ENCODE measurements around the gene PGLYRP4. TPM values are rescaled to one million over a fixed set of nuclear protein-coding genes. Genes with fewer than 3 reads are reported as not detected.

PGLYRP4 gene
- total RNA-seq, 1 experiment from 2014 or later: not detected

DNA sequence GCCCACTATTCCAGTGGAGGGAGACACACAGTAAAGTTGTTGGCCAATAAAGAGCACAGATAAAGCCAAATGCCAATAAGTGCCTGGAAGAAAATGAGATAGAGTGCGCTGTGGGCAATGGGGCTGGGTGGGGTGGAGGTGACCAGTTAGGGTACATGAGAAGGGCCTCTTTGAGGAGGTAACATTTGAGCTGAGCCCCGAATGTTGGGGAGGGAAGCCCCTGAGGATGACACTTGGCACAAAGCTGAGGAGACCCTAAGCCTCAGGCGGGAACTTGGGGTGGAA lies 10.0 kb upstream of the PGLYRP4 start:
- no peak for TF ChIP-seq EZH2 (IDR thresholded peaks at IDR 0.05; ENCODE audit: borderline replicate concordance, low read depth, low read length, poor library complexity, severe bottlenecking)
- TF ChIP-seq, protein P1, sequence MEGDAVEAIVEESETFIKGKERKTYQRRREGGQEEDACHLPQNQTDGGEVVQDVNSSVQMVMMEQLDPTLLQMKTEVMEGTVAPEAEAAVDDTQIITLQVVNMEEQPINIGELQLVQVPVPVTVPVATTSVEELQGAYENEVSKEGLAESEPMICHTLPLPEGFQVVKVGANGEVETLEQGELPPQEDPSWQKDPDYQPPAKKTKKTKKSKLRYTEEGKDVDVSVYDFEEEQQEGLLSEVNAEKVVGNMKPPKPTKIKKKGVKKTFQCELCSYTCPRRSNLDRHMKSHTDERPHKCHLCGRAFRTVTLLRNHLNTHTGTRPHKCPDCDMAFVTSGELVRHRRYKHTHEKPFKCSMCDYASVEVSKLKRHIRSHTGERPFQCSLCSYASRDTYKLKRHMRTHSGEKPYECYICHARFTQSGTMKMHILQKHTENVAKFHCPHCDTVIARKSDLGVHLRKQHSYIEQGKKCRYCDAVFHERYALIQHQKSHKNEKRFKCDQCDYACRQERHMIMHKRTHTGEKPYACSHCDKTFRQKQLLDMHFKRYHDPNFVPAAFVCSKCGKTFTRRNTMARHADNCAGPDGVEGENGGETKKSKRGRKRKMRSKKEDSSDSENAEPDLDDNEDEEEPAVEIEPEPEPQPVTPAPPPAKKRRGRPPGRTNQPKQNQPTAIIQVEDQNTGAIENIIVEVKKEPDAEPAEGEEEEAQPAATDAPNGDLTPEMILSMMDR (conservative IDR thresholded peaks at IDR 0.05; ENCODE audit: low read depth, low read length): no peak
- H3K27ac ChIP-seq (ENCODE audit: low read depth, low read length, poor library complexity, severe bottlenecking): no peak overlapping the region
- no TSS peak for BruUV-seq (replicated peaks)
- no peaks in the 10 kb centered on the region for H3K4me1 ChIP-seq (ENCODE audit: insufficient read depth, low read length, poor library complexity, severe bottlenecking)
- H3K36me3 ChIP-seq (ENCODE audit: insufficient read depth, low read length, poor library complexity, severe bottlenecking): no peaks in the 10 kb centered on the region
- H3K9me3 ChIP-seq (ENCODE audit: low read depth, low read length, poor library complexity, severe bottlenecking): no peaks in the 10 kb centered on the region
- intact Hi-C loops (cut with micrococcal nuclease; ENCODE audit: unreplicated experiment): no loop called here
- CTCF ChIA-PET: no interaction called here
- DNase-seq (ENCODE audit: low spot score): no peak
- POLR2A ChIA-PET (ENCODE audit: low non-redundant PET): interaction anchor here (0.5 kb wide), 1 partner anchor 877 kb away, joined by 3 read pairs; no protein-coding TSS in a partner anchor
- peaks cover 19% of the 10 kb centered on the region for H3K27me3 ChIP-seq (replicated peaks; ENCODE audit: insufficient read depth, low read depth, low read length, poor library complexity)
- H3K4me3 ChIP-seq (ENCODE audit: low read depth, low read length, poor library complexity, severe bottlenecking): no peak overlapping the region

- intact Hi-C loops (cut with micrococcal nuclease; ENCODE audit: unreplicated experiment): no loop called here
- no TSS peak for BruUV-seq (replicated peaks)
- no peak for DNase-seq (ENCODE audit: low spot score)
- no peak within 1 kb of the TSS for H3K4me3 ChIP-seq (ENCODE audit: low read depth, low read length, poor library complexity, severe bottlenecking)
- H3K4me1 ChIP-seq (ENCODE audit: insufficient read depth, low read length, poor library complexity, severe bottlenecking): no peaks in the 10 kb centered on the region
- POLR2A ChIA-PET (ENCODE audit: low non-redundant PET): interaction anchor here (0.5 kb wide), 1 partner anchor 876 kb away, joined by 3 read pairs; no protein-coding TSS in a partner anchor
- no peak within 1 kb of the TSS for H3K27ac ChIP-seq (ENCODE audit: low read depth, low read length, poor library complexity, severe bottlenecking)
- CTCF ChIA-PET: no interaction called here
- no peaks in the 10 kb centered on the region for H3K9me3 ChIP-seq (ENCODE audit: low read depth, low read length, poor library complexity, severe bottlenecking)
- TF ChIP-seq EZH2 (IDR thresholded peaks at IDR 0.05; ENCODE audit: borderline replicate concordance, low read depth, low read length, poor library complexity, severe bottlenecking): no peak
- TF ChIP-seq, protein P1 (conservative IDR thresholded peaks at IDR 0.05; ENCODE audit: low read depth, low read length): no peak
- peaks cover 13% of the 10 kb centered on the region for H3K27me3 ChIP-seq (replicated peaks; ENCODE audit: insufficient read depth, low read depth, low read length, poor library complexity)
- H3K36me3 ChIP-seq (ENCODE audit: insufficient read depth, low read length, poor library complexity, severe bottlenecking): no peaks in the 10 kb centered on the region
Observed at GRCh38 chr1:153357853-153358690, 9.4 kb upstream of the PGLYRP4 start, which contains the start of gene S100A9. Gene S100A9, plus strand, starts transcription at chr1:153357854. Its CDS starts 430 bp downstream, at chr1:153358284.

- Histone ChIP-seq H3K36me3 (ENCODE audit: insufficient read depth, low read length, poor library complexity, severe bottlenecking) (no peaks in the 10 kb centered on the region), H3K9me3 (ENCODE audit: low read depth, low read length, poor library complexity, severe bottlenecking) (no peaks in the 10 kb centered on the region), H3K27ac (ENCODE audit: low read depth, low read length, poor library complexity, severe bottlenecking) (no peak overlapping the region), H3K4me1 (ENCODE audit: insufficient read depth, low read length, poor library complexity, severe bottlenecking) (no peaks in the 10 kb centered on the region), H3K27me3 (replicated peaks; ENCODE audit: insufficient read depth, low read depth, low read length, poor library complexity) (peaks cover 13% of the 10 kb centered on the region), H3K4me3 (ENCODE audit: low read depth, low read length, poor library complexity, severe bottlenecking) (no peak overlapping the region)
- no peak for DNase-seq (ENCODE audit: low spot score)
- POLR2A ChIA-PET (ENCODE audit: low non-redundant PET): no interaction called here
- intact Hi-C loops (cut with micrococcal nuclease; ENCODE audit: unreplicated experiment): no loop called here
- BruUV-seq (replicated peaks): no TSS peak
- CTCF ChIA-PET: no interaction called here
- no peak for TF ChIP-seq EZH2 (IDR thresholded peaks at IDR 0.05; ENCODE audit: borderline replicate concordance, low read depth, low read length, poor library complexity, severe bottlenecking)
Observed at GRCh38 chr1:153357076-153357852, 8.6 kb upstream of the PGLYRP4 start.

Measured in A673 (cell line).